ENCODE measurements around the gene TTLL3. TPM values are rescaled to one million over a fixed set of nuclear protein-coding genes. Genes with fewer than 3 reads are reported as not detected.
"Not testable (repeated sequence)": the region's sequence is repeated elsewhere in the genome, so short reads cannot be mapped to it uniquely, and the experiment has no call there.

TTLL3 gene
- total and polyA plus RNA-seq, 2 of the 8 experiments (the other 6 are each of a cell fraction or from before 2014, with no cell fraction given), result 5.9 to 8.9 TPM

- DNase-seq (ENCODE audit: low read depth in 1 of 2, low spot score in 2 of 2); H3K27ac ChIP-seq (ENCODE audit: low read depth, low read length); H2BK120ac ChIP-seq (replicated peaks; ENCODE audit: low read depth, low read length); H4K5ac ChIP-seq (ENCODE audit: insufficient read length, low read depth, low read length); H4K20me1 ChIP-seq (replicated peaks in 1 of 2; ENCODE audit: control insufficient read depth in 1 of 2, insufficient read depth in 2 of 2, low read length in 2 of 2); H4K91ac ChIP-seq (replicated peaks; ENCODE audit: insufficient read length, low read length); H3K36me3 ChIP-seq (ENCODE audit: control insufficient read depth in 2 of 4, insufficient read depth in 4 of 4, low read length in 3 of 4); H3K4me1 ChIP-seq (replicated peaks in 1 of 4; ENCODE audit: control insufficient read depth in 3 of 4, insufficient read depth in 4 of 4, low read length in 3 of 4); H2AFZ ChIP-seq (ENCODE audit: low read length); H3K4ac ChIP-seq (replicated peaks; ENCODE audit: insufficient read length, low read depth, low read length); H3K9ac ChIP-seq (replicated peaks in 1 of 4; ENCODE audit: extremely low read depth in 1 of 4, low read depth in 3 of 4, low read length in 3 of 4); H2AK5ac ChIP-seq (ENCODE audit: low read depth, low read length); H3K4me2 ChIP-seq (ENCODE audit: insufficient read depth in 1 of 2, low read depth in 2 of 2, low read length in 2 of 2); H3K23me2 ChIP-seq (ENCODE audit: low read depth, low read length); FAIRE-seq; H3K14ac ChIP-seq (ENCODE audit: insufficient read length); H3K23ac ChIP-seq (ENCODE audit: insufficient read length); H3K56ac ChIP-seq (replicated peaks; ENCODE audit: insufficient read length, low read depth, low read length); H3K9me3 ChIP-seq (ENCODE audit: insufficient read depth in 2 of 2, low read depth in 1 of 2, low read length in 1 of 2); H3K79me1 ChIP-seq (ENCODE audit: low read depth, low read length); POLR2A ChIA-PET (ENCODE audit: partially characterized antibody); H2BK12ac ChIP-seq (ENCODE audit: low read depth, low read length); H2BK20ac ChIP-seq (ENCODE audit: low read length); H2BK5ac ChIP-seq (ENCODE audit: low read depth, low read length); H3K4me3 ChIP-seq (ENCODE audit: extremely low read depth in 1 of 4, insufficient read depth in 2 of 4, low read depth in 3 of 4, low read length in 4 of 4); H3K18ac ChIP-seq (ENCODE audit: extremely low read depth, low read length); H4K8ac ChIP-seq (ENCODE audit: extremely low read depth, insufficient read depth, low read length); H3K79me2 ChIP-seq (ENCODE audit: control insufficient read depth in 1 of 2, insufficient read depth in 2 of 2, low read length in 2 of 2); H2BK15ac ChIP-seq (ENCODE audit: low read length): not testable (repeated sequence)
- H3K27me3 ChIP-seq (replicated peaks in 1 of 4; ENCODE audit: control insufficient read depth in 3 of 4, extremely low read depth in 1 of 4, insufficient read depth in 3 of 4, low read length in 3 of 4), result peaks cover 0 to 12% (median 4%) of the 10 kb centered on the region in 4 experiments; a peak in 3 of 7 replicates
- 94% methylated on average over 10 of the region's 10 CpGs; no CpG with 5 or more reads in 1 of the 2 experiments for whole genome bisulfite sequencing, 2 experiments (ENCODE audit: extremely low coverage in 1 of 2, insufficient coverage in 1 of 2, insufficient read length in 1 of 2, insufficient replicate concordance in 2 of 2, low coverage in 1 of 2, low lambda C conversion rate in 2 of 2, missing lambda C conversion rate in 1 of 2)
- CTCF ChIA-PET (ENCODE audit: partially characterized antibody), result interaction anchor here (1.2 to 1.7 kb wide), 6 partner anchors 15 to 84 kb away, joined by 3 to 9 read pairs (median 4); partner anchors contain the start of genes CIDEC, CRELD1 and IL17RC
These were observed 55.1 kb downstream of the TTLL3 start for GRCh38 chr3:9865125-9865637.

All from H1 (cell line).